K562 treated with DMSO at 1 percent for 24 hours (cell line): ENCODE data around the gene RALA. TPM values are rescaled to one million over a fixed set of nuclear protein-coding genes. Genes with fewer than 3 reads are reported as not detected.

Source experiments
- total RNA-seq: library from RNA; unstranded; fragments of 300-600 nt; gene quantifications from 2 replicates; pipeline ENCODE4 v1.2.3, GENCODE V29; 2022; ENCODE audit warnings: low read depth; ENCODE audit not compliant: insufficient read depth

The RALA gene
- total RNA-seq = 33.2 and 38.3 TPM in 2 replicates

DNA sequence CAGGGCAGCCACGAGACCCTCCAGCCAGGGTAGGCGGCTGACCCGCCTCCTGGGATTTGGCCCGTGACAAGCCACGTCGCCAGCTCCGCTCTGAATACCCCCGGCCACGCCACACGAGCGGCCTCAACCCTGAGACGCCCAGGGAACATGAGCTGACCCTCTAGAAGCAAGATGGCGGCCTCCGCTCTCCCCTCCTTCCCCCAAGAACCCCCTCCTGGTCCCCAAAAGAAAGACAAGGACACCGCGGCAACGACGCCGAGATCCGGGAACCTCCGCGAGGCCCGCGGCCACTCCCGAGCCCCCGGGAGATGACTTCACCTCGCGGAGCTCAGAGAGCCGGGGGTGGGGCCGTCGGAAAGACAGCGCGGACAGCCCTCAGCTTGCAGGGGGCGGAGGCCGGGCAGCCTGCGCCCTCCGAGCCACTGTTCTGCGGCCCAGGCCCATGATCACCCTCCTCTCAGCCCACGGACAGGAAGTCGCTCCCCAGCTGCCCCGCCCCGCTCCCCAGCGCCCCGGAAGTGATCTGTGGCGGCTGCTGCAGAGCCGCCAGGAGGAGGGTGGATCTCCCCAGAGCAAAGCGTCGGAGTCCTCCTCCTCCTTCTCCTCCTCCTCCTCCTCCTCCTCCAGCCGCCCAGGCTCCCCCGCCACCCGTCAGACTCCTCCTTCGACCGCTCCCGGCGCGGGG lies at the start of gene RALA:
Gene RALA, plus strand, starts transcription at position 526 of the 685 bp plus-strand sequence. CDS start 63,096 bp downstream, outside the sequence.

Other genes starting within 250 kb of the RALA start
- 7.7 and 11.4 TPM in 2 replicates for gene YAE1, start 57.2 kb upstream of the RALA start, total RNA-seq